HG03442 (cell line): ENCODE data around the gene KCNK7.
A peak's percentile ranks its signal among the peaks of the same experiment; 100 is the strongest.
"Not testable (repeated sequence)": the region's sequence is repeated elsewhere in the genome, so short reads cannot be mapped to it uniquely, and the experiment has no call there.

Source experiments
- ATAC-seq: cut with Tn5 transposase; IDR thresholded peaks from one replicate; pipeline ENCODE4 v1.9.1; 2021; ENCODE audit warnings: mild to moderate bottlenecking, moderate library complexity; ENCODE audit not compliant: unreplicated experiment

KCNK7 gene

GRCh38 chr11:65574811-65575567, 20.6 kb downstream of the KCNK7 start:
- no peak for ATAC-seq

DNA sequence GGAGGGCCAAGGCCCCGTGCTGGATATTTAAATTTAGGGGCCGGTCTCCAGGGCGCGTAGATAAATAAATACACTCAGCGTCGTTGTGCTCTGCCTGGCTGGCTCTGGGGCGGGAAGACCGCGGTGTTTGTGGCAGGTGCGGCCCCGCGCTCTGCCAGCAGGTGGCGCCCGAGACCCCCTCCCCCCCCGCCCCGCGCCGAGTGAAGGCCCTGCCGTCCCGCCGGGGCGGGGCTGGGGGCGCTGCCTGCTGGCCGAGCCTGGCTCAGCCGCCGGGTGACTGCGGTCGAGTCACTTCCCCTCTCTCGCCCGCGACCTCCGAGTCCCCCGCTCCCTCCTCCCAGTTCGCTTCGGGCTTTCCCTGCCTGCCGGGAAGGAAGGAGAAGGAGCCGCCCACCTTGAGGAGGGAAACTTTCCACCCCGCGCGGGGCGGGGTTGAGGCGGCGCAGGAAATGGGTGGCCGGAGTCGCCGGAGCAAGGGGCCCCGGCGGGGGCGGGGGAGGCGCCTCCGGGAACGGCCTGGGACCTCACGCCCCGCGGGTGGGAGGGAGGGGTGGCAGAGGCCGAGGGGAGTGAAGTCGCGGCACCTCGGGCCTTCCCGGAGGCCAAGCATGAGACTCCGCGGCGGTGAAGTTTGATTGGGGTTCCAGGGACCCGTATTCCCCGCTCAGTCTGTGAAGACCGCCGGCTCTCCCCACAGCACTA, 21.3 kb downstream of the KCNK7 start:
- peak; percentile 30 for ATAC-seq

- no peak for ATAC-seq
These were observed 22.1 kb downstream of the KCNK7 start for GRCh38 chr11:65573391-65574079.

DNA sequence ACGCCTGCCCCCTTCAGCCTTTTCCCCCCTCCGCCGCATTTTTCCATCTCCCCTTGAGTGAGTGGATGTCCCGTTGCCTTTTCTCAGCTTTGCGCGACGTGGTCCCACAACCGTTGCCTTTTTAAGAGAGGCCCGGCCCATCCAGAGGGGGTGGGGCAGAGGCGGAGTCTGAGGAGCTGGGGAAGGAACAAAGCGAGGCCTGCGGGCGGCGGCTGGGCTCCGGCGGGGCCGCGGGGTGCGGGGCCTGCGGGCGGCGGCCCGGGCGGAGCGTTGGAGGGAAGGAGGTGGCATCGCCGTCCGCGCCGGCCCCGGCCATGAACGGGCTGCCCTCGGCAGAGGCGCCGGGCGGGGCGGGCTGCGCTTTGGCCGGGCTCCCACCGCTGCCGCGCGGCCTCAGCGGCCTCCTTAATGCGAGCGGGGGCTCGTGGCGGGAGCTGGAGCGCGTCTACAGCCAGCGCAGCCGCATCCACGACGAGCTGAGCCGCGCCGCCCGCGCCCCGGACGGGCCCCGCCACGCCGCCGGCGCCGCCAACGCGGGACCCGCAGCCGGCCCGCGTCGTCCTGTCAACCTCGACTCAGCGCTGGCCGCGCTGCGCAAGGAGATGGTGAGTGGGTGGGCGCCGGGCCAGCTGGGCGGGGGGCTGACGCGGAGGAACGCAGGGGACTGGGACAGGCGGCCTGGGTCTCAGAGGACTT, 23.1 kb downstream of the KCNK7 start, which contains the start of gene FAM89B:
FAM89B (plus strand) TSS at position 183 of the 696 bp plus-strand sequence; CDS start at position 315, 132 bp downstream.
- no peak for ATAC-seq

- no peak for ATAC-seq
These were observed 23.7 kb downstream of the KCNK7 start for GRCh38 chr11:65571940-65572339.

- ATAC-seq: no peak
These were observed 24.2 kb downstream of the KCNK7 start for GRCh38 chr11:65571420-65571819.

GRCh38 chr11:65569973-65570918, 25.4 kb downstream of the KCNK7 start, which contains the start of gene ZNRD2:
Gene ZNRD2 (plus strand): TSS chr11:65570477. CDS start chr11:65570492, 15 bp downstream.
- peak; percentile 59 for ATAC-seq

DNA sequence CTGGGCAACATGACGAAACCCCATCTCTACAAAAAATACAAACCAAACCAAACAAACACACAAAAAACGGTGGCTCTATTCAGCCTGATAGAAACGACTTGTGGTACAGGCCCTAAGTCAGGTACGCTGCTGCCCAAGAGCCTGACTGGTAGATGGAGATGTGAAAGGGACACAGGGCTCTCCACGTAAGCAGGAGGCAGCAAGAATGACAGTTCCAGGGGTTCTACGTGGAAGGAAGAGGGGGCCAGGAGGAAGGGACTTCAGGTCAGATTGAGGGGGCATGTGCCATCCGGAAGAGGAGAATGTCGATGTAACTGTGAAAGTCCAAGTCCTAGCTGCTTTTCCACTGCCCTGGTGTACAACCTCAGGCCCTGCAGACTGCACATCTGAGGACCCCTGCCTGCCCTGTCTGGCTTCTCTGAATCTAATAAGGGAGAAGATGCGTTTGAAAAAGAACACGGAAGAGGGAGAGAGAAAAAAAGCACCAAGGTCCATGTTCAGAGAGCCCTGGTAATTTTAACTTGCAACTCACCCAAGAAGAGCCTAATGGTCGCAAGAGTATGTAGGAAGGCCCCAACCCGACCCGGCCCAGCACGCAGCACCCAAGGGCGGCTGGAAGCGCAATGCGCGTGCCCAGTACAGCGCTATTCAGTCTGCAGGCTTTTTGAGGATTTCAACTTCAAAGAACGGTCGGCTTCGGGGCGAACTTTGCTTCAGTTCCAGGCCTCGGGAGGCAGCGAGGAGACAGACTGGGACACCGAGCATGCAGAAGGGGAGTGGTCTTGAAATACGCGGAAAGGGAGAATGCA, 26.2 kb downstream of the KCNK7 start:
- peak; percentile 3 for ATAC-seq

DNA sequence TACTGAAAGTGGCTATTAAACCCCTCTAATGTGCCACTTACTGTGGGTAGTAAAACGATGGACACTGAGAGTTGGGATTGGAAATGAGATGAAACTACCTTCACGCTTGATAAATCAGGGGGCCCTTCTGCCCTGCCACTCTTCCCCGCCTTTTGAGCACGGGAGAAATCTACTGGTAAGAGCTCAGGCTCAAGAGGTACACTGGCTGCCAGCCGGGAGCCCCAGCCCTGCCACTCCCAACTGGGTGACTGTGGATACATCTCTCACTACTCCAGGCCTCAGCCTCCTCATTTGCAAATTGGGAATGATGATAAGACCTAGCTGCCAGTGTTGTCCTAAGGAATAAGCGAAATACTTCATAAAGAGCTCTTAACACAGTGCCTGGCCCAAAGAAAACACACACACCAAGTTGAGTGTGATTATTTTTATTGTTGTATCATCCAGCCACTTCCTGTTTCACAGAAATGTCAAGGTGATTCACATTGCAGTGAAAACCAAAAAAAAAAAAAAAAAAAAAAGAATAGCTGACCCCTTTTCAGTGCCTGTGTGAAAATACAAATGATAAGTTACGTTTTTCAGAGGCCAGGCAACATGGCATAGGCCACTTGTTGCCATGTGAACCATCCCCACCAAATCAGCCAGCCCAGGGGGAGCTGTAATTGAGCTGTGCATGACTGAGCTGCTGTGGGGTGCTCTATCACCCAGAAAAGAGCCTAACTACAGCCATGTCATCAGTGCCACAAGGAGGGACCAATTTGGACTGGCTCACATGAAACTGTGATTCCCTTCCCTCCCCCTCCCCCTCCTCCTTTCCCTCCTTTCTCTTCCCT, 29.8 kb downstream of the KCNK7 start:
- no peak for ATAC-seq

GRCh38 chr11:65564879-65565559, 30.6 kb downstream of the KCNK7 start:
- not testable (repeated sequence) for ATAC-seq

DNA sequence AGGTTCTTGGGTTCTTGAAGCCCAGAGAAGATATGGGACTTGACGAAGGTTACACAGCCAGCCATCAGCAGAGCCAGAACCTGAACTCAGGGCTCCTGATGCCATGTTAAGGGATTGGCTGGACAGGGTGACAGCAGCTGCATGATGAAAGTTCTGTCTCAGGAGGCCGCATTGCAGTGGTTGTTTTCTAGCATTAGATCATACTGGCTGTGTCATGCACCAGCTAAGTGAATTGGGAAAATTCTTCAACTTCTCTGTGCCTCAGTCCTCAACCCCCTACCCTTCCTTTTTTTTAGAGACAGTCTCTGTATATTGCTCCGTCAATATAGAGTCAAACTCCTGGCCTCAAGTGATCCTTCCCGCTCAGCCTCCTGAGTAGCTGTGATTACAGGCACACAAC, 32.0 kb downstream of the KCNK7 start:
- no peak for ATAC-seq

DNA sequence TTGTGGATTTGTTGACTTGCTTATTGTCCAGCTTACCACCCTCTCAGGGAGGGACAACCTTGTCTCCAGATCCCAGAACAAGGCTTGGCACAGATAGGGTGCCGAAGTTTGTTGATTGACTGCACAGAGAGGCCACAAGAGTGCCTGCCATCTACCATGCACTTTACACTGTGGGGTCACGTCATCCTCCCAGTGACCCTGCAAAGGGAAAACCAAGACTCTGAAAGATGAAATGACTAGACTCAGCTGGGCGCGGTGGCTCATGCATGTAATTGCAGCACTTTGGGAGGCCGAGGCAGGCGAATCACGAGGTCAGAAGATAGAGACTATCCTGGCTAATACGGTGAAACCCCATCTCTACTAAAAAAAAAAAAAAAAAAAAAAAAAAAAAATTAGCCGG, 32.8 kb downstream of the KCNK7 start:
- ATAC-seq: no peak

GRCh38 chr11:65562020-65562419, 33.6 kb downstream of the KCNK7 start:
- no peak for ATAC-seq

DNA sequence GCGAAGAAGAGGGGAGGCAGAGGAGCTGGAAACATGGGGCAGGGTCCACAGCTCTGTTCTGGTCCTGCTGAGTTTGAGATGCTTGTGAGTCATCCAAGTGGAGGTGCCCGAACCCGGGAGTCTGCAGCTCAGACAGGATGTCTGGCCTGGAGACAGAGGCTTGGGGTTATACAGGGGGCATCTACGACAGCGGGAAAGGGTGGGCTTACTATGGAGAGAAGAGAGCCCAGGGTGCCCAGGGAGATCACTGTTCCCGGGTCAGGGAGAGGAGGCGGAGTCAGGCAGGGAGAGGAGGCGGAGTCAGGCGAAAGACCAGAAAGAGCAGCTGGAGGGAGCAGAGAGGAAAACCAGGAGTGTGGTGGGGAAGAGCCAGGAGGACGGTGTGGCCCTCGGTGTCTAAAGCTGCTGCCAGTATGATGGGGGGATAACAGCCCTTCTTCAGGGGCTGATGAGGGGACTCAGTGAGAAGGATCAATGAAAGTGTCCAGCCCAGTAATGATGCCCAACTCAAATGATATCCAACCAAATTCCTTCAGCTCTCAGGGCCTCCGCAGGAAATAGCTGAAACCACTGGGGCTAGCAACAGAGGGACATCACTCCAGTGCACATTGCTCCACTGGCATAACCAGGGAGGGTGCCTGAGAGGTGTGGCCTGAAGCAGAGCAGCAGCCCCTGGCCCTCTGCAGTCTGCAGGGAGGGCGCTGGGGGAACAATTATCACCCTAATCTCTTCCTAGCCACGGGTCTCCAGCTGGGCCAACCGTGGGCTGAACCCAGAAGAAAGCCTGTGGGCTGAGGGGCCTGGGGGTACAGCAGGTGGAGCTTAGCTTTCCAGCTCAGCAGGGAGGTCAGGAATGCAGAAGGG, 34.8 kb downstream of the KCNK7 start:
- no peak for ATAC-seq

- no peak for ATAC-seq
These were observed 35.6 kb downstream of the KCNK7 start for GRCh38 chr11:65559951-65560537.

- ATAC-seq: no peak
These were observed 36.1 kb downstream of the KCNK7 start for GRCh38 chr11:65559535-65559934.
